HG03460 (cell line): Measurements from ENCODE around the gene FAM53A.
"Not testable (repeated sequence)": the region's sequence is repeated elsewhere in the genome, so short reads cannot be mapped to it uniquely, and the experiment has no call there.

Experiments used
- ATAC-seq: cut with Tn5 transposase; IDR thresholded peaks from one replicate; pipeline ENCODE4 v1.9.1; 2021; ENCODE audit not compliant: unreplicated experiment

FAM53A gene

GRCh38 chr4:1717129-1718094 is 33.3 kb upstream of the FAM53A start:
- ATAC-seq: no peak

- ATAC-seq: no peak
These were observed 32.2 kb upstream of the FAM53A start for GRCh38 chr4:1716065-1716945.

GRCh38 chr4:1715002-1715758 is 31.1 kb upstream of the FAM53A start:
- no peak for ATAC-seq

GRCh38 chr4:1714303-1715001 is 30.3 kb upstream of the FAM53A start:
- no peak for ATAC-seq

- peak; percentile 7 for ATAC-seq
These were observed 29.1 kb upstream of the FAM53A start for GRCh38 chr4:1713003-1713851.

- peak; percentile 73 for ATAC-seq
These were observed 28.3 kb upstream of the FAM53A start, which contains the start of gene SLBP for GRCh38 chr4:1712216-1713002. SLBP (minus strand) TSS chr4:1712319; CDS start chr4:1712188, 131 bp downstream.

- ATAC-seq: peak; percentile 13
These were observed 27.6 kb upstream of the FAM53A start for GRCh38 chr4:1711571-1712215.

GRCh38 chr4:1711055-1711570 is 27.0 kb upstream of the FAM53A start:
- ATAC-seq: no peak

GRCh38 chr4:1708581-1708980 is 24.5 kb upstream of the FAM53A start:
- no peak for ATAC-seq

GRCh38 chr4:1706358-1706757 is 22.2 kb upstream of the FAM53A start:
- no peak for ATAC-seq

GRCh38 chr4:1705732-1706131 is 21.6 kb upstream of the FAM53A start:
- no peak for ATAC-seq

- no peak for ATAC-seq
These were observed 19.8 kb upstream of the FAM53A start for GRCh38 chr4:1703867-1704266.

GRCh38 chr4:1701671-1702070 is 17.6 kb upstream of the FAM53A start:
- ATAC-seq: not testable (repeated sequence)

- ATAC-seq: no peak
These were observed 11.8 kb upstream of the FAM53A start for GRCh38 chr4:1695913-1696312.

GRCh38 chr4:1693131-1693896 is 9.2 kb upstream of the FAM53A start:
- no peak for ATAC-seq

GRCh38 chr4:1691737-1692373 is 7.7 kb upstream of the FAM53A start:
- no peak for ATAC-seq

GRCh38 chr4:1690698-1691097 is 6.6 kb upstream of the FAM53A start:
- ATAC-seq: no peak
